Measurements from ENCODE around the gene ZNF205.

The ZNF205 gene

GRCh38 chr16:3101018-3101840, 11.2 kb upstream of the ZNF205 start:
- no peak for DNase-seq (ENCODE audit: low read depth, low spot score)

GRCh38 chr16:3101841-3102470, 10.4 kb upstream of the ZNF205 start:
- DNase-seq (ENCODE audit: low read depth, low spot score) = no peak

- peak; percentile 78 for DNase-seq (ENCODE audit: low read depth, low spot score)
Observed at GRCh38 chr16:3106205-3106928, 6.0 kb upstream of the ZNF205 start.

- DNase-seq (ENCODE audit: low read depth, low spot score) = no peak
Observed at GRCh38 chr16:3112881-3113574, 642 bp downstream of the ZNF205 start.

- no peak for DNase-seq (ENCODE audit: low read depth, low spot score)
Observed at GRCh38 chr16:3113765-3114479, 1.5 kb downstream of the ZNF205 start.

- no peak for DNase-seq (ENCODE audit: low read depth, low spot score)
Observed at GRCh38 chr16:3115003-3115402, 2.6 kb downstream of the ZNF205 start.

GRCh38 chr16:3115561-3115960, 3.2 kb downstream of the ZNF205 start:
- DNase-seq (ENCODE audit: low read depth, low spot score) = no peak

- DNase-seq (ENCODE audit: low read depth, low spot score) = no peak
Observed at GRCh38 chr16:3118204-3118790, 5.9 kb downstream of the ZNF205 start.

GRCh38 chr16:3118846-3119245, 6.5 kb downstream of the ZNF205 start:
- DNase-seq (ENCODE audit: low read depth, low spot score) = no peak

- no peak for DNase-seq (ENCODE audit: low read depth, low spot score)
Observed at GRCh38 chr16:3119286-3119685, 6.9 kb downstream of the ZNF205 start.

GRCh38 chr16:3119701-3120408, 7.5 kb downstream of the ZNF205 start:
- no peak for DNase-seq (ENCODE audit: low read depth, low spot score)

GRCh38 chr16:3120435-3120834, 8.0 kb downstream of the ZNF205 start:
- no peak for DNase-seq (ENCODE audit: low read depth, low spot score)

- no peak for DNase-seq (ENCODE audit: low read depth, low spot score)
Observed at GRCh38 chr16:3121851-3122467, 9.6 kb downstream of the ZNF205 start.

- no peak for DNase-seq (ENCODE audit: low read depth, low spot score)
Observed at GRCh38 chr16:3122926-3123570, 10.7 kb downstream of the ZNF205 start.

GRCh38 chr16:3123986-3124886, 11.8 kb downstream of the ZNF205 start:
- peak; percentile 93 for DNase-seq (ENCODE audit: low read depth, low spot score)

- no peak for DNase-seq (ENCODE audit: low read depth, low spot score)
Observed at GRCh38 chr16:3127745-3128144, 15.4 kb downstream of the ZNF205 start.

- DNase-seq (ENCODE audit: low read depth, low spot score) = peak; percentile 67
Observed at GRCh38 chr16:3129137-3130131, 17.0 kb downstream of the ZNF205 start.
